SKM-1 (cell line): ENCODE measurements around the gene PRPF19.
A peak's percentile ranks its signal among the peaks of the same experiment; 100 is the strongest.

Source experiments
- DNase-seq: peaks from one replicate; lab custom pipeline; 2025; ENCODE audit not compliant: unreplicated experiment; lab: John Stamatoyannopoulos, UW

The PRPF19 gene

GRCh38 chr11:60906132-60906972 lies at the start of gene PRPF19:
Gene PRPF19 (minus strand): TSS chr11:60906585. CDS start chr11:60906382, 203 bp downstream.
- peak; percentile 98 for DNase-seq

DNA sequence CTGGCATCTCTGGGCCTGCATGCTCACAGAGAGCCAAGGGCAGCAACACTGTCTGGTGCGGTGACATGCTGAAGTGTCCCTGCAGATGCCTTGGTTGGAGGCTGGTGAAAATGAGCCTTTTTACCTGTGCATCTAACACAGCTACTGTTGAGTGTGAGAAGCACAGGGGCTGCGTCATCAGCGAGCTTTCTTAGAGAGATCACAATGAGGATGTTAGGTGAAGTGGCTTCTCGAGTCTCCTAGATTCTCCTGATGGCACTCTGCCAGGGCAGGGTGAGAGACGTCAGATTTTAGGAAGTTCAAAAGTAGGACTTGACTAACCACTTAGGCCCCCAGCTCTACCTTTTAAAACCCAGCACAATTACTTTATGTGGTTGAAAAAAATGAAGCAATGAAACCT lies 49.2 kb upstream of the PRPF19 start:
- DNase-seq = no peak

- DNase-seq = peak; percentile 11
These were observed 48.0 kb upstream of the PRPF19 start for GRCh38 chr11:60954421-60954820.

DNA sequence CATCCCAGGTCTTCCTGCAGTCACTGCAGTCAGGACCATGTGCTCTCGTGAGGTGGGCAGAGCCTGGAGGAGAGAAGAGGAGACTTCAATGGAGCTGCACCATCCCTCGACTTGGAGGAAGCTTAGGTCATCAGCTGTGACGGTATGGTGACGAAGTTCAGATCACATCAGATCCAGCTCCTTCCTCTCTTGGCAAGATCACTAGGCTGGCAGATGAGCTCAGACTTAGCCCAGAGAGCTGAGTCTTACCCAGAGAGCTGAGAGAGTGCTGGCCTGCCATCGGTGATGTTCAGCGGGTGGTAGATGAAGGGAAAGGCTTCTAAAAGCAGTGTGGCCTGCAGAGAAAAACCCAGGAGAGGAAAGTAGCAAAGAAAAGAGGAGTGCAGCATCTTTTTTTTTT lies 47.4 kb upstream of the PRPF19 start:
- DNase-seq = no peak

- DNase-seq = no peak
These were observed 46.4 kb upstream of the PRPF19 start for GRCh38 chr11:60952742-60953170.

GRCh38 chr11:60951904-60952741 lies 45.7 kb upstream of the PRPF19 start, which contains the start of gene SLC15A3:
Gene SLC15A3 (minus strand): TSS chr11:60952176. CDS start chr11:60951551, 625 bp downstream.
- DNase-seq = peak; percentile 88

DNA sequence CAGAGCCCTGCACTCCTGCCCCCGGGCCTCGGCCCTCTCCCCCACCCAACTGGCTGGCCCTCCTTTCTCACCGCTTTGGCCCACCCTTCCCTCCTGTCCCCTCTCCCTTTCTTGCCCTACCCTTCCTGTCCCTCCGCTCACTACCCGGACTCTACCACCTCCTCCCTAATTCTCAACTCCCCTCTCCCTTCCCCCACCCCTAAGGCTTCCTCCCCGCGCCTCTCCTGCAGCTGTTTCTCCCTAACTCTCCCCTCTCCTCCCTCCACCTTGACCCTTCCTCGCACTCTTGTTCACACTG lies 45.2 kb upstream of the PRPF19 start:
- no peak for DNase-seq

GRCh38 chr11:60950933-60951605 lies 44.7 kb upstream of the PRPF19 start:
- no peak for DNase-seq

- no peak for DNase-seq
These were observed 43.6 kb upstream of the PRPF19 start for GRCh38 chr11:60950024-60950423.

DNA sequence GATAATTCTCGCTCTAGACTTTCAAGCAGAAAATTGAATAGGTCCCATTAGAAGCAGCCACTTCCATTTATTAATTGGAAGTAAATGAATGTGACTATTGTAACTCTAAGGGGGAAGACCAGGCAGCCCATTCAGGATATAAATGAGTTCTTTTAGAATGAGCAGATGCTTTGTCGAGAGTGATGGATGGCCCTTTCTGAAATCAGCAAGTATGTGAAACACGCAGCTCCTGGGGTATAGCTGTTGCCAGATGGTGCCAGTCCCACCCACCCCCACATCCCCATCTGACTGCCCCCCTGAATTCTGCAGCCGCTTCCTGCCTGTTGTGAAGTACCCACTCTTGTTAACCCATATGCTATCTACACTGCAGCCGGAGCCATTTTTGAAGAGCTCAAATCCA lies 41.9 kb upstream of the PRPF19 start:
- DNase-seq = no peak

- DNase-seq = no peak
These were observed 41.3 kb upstream of the PRPF19 start for GRCh38 chr11:60947700-60948099.

- DNase-seq = no peak
These were observed 40.3 kb upstream of the PRPF19 start for GRCh38 chr11:60946601-60947264.

- DNase-seq = no peak
These were observed 38.9 kb upstream of the PRPF19 start for GRCh38 chr11:60945295-60945667.

DNA sequence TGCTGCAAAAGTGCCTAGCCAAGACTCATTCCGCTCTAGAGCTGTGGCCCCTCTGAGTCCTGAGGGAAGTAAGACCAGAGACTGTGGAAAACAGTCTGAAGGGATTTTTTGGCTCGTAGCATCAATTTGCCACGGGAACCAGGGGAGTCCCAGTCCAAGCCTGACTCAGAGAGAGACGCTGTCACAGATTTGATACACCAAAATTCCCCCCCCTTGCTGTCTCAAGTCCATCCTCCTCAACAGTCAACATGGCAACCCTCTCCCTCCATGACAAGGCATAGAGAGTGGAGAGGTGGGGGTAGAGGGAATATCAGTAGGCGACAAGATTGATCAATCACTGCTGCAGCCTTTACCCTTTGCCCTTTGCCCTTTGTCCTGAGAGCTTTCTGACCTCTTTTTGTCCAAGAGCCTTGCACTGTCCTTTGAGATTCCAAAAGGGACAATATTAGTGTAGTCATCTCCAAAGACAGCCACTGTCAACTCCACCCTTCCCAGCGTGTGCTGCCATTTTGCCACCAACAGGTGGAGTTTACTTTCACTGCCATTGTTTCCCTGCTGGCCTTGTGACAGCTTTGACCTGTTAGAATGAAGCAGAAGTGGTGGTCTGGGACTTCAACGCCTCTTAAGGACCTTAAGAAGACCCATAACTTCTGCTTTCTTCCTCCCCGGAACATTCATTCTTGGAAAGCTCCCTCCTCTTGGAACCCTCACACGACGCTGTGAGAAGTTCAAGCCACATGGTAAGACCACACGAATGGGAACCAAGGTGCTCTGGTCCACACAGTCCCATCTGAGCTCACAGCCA lies 38.3 kb upstream of the PRPF19 start:
- DNase-seq = no peak

GRCh38 chr11:60942970-60943565 lies 36.7 kb upstream of the PRPF19 start:
- no peak for DNase-seq

- DNase-seq = no peak
These were observed 35.8 kb upstream of the PRPF19 start for GRCh38 chr11:60942219-60942618.

DNA sequence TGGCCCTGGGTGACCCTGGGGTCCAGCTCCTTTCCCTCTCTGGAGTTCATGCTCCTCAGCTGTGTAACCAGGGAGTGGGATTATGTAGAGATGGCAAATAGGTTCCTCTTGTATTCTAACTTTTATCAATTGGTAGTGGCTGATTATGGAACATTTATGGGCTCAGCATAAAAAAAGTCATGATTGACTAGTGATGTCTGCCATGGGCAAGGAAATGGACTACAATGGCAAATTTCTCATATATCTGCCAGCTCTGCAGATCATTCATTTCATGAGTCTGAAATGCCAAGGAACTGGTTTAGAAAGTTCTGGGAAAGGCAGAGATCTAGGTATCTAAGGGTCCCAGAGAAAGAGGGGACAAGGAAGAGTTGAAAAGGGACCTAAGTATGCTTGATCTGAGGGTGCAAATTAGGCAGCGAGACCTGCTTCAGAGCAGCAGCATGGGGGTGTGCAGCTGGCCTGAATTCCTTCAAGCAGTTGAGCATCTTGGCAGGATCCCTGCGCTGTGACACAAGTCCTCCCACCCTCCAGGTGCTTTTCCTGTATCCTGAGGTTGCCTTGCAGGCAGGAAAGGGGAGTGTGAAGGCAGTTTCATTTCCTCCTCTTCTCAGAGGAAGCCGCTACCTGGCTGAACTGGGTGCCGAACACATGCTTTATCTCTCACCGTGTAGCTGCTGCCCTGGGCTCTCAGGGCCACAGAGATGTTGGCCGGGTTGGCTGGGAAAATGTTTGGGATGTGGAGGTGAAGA lies 35.2 kb upstream of the PRPF19 start:
- DNase-seq = no peak

DNA sequence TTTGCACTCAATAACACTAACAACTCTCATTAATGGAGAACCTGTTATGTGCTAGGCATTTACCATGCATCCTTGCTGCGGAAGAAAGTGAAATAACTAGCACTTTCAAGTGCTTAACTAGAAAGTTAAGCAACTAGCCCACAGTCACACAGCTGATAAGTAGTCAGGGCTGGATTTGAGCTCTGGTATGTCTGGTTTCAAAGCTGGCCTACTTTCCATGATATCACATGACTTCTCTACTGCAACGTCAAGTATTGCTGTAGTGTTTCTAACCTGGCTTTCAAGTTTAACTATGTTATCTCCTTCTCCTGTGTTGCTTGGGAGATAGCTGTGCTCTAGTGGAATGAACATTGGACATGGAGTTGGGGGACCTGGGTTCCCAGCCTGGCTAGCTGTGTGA lies 33.5 kb upstream of the PRPF19 start:
- DNase-seq = no peak

DNA sequence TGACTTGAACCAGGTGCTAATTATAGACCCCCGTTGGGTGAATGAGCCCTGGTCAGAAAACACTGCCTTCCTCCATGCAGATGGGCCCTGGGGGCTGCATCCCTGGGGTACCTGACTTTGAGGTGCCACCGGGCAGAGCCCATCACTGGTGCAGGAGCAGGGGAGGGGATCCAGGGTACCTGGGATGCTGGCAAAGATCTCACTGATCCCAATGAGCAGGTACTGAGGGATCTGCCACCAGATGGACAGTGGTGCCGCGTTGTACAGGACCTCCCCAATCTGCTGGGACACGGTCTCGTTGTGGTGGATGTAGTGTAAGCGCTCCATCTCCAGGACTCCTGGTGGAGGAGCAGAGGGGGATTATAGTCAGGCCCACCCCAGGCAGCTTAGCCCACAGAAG lies 32.9 kb upstream of the PRPF19 start:
- DNase-seq = no peak
